Measurements from ENCODE around the gene AHCY.
"Not testable (repeated sequence)": the region's sequence is repeated elsewhere in the genome, so short reads cannot be mapped to it uniquely, and the experiment has no call there.

Gene AHCY

GRCh38 chr20:34301587-34302311 is 1.4 kb downstream of the AHCY start:
- TF ChIP-seq POLR2AphosphoS5 (IDR thresholded peaks at IDR 0.05; ENCODE audit: low read depth, low read length), result no peak
- TF ChIP-seq TAF1 (IDR thresholded peaks at IDR 0.05; ENCODE audit: borderline replicate concordance, low read depth, low read length), result no peak
- TF ChIP-seq POLR2A (IDR thresholded peaks at IDR 0.05; ENCODE audit: low read depth, low read length), result 0 out of 2 replicates have a peak, but pooled peaks have one; percentile 11
- FAIRE-seq (no peak), DNase-seq (ENCODE audit: insufficient read length) (no peak)

GRCh38 chr20:34300809-34301586 is 2.2 kb downstream of the AHCY start:
- no peak for FAIRE-seq
- no peak for DNase-seq (ENCODE audit: insufficient read length)
- TF ChIP-seq POLR2AphosphoS5 (IDR thresholded peaks at IDR 0.05; ENCODE audit: low read depth, low read length) (peak; percentile 26; the same call in 1 of the 2 replicates), TAF1 (IDR thresholded peaks at IDR 0.05; ENCODE audit: borderline replicate concordance, low read depth, low read length) (no peak)

GRCh38 chr20:34300256-34300806 is 2.8 kb downstream of the AHCY start:
- no peak for TF ChIP-seq TAF1 (IDR thresholded peaks at IDR 0.05; ENCODE audit: borderline replicate concordance, low read depth, low read length)
- no peak for TF ChIP-seq POLR2AphosphoS5 (IDR thresholded peaks at IDR 0.05; ENCODE audit: low read depth, low read length)
- TF ChIP-seq POLR2A (IDR thresholded peaks at IDR 0.05; ENCODE audit: low read depth, low read length), result no peak
- FAIRE-seq (no peak), DNase-seq (ENCODE audit: insufficient read length) (no peak)

- FAIRE-seq (no peak), DNase-seq (ENCODE audit: insufficient read length) (no peak)
- no peak for TF ChIP-seq TAF1 (IDR thresholded peaks at IDR 0.05; ENCODE audit: borderline replicate concordance, low read depth, low read length)
Measured at GRCh38 chr20:34299556-34300255, 3.4 kb downstream of the AHCY start.

- DNase-seq (ENCODE audit: insufficient read length); FAIRE-seq: not testable (repeated sequence)
Measured at GRCh38 chr20:34298294-34298784, 4.8 kb downstream of the AHCY start.

GRCh38 chr20:34296468-34296867 is 6.7 kb downstream of the AHCY start:
- DNase-seq (ENCODE audit: insufficient read length), result no peak
- no peak for FAIRE-seq
- no peak for TF ChIP-seq POLR2AphosphoS5 (IDR thresholded peaks at IDR 0.05; ENCODE audit: low read depth, low read length)
- no peak for TF ChIP-seq TAF1 (IDR thresholded peaks at IDR 0.05; ENCODE audit: borderline replicate concordance, low read depth, low read length)
- TF ChIP-seq POLR2A (IDR thresholded peaks at IDR 0.05; ENCODE audit: low read depth, low read length), result no peak

- DNase-seq (ENCODE audit: insufficient read length), result no peak
- no peak for TF ChIP-seq POLR2A (IDR thresholded peaks at IDR 0.05; ENCODE audit: low read depth, low read length)
- TF ChIP-seq POLR2AphosphoS5 (IDR thresholded peaks at IDR 0.05; ENCODE audit: low read depth, low read length), result no peak
- no peak for TF ChIP-seq TAF1 (IDR thresholded peaks at IDR 0.05; ENCODE audit: borderline replicate concordance, low read depth, low read length)
- no peak for FAIRE-seq
Measured at GRCh38 chr20:34295284-34295683, 7.9 kb downstream of the AHCY start.

- DNase-seq (ENCODE audit: insufficient read length), result no peak
- TF ChIP-seq POLR2A (IDR thresholded peaks at IDR 0.05; ENCODE audit: low read depth, low read length) (no peak), POLR2AphosphoS5 (IDR thresholded peaks at IDR 0.05; ENCODE audit: low read depth, low read length) (no peak), TAF1 (IDR thresholded peaks at IDR 0.05; ENCODE audit: borderline replicate concordance, low read depth, low read length) (no peak)
- no peak for FAIRE-seq
Measured at GRCh38 chr20:34294563-34294962, 8.6 kb downstream of the AHCY start.

- DNase-seq (ENCODE audit: insufficient read length), result no peak
- no peak for TF ChIP-seq POLR2A (IDR thresholded peaks at IDR 0.05; ENCODE audit: low read depth, low read length)
- TF ChIP-seq TAF1 (IDR thresholded peaks at IDR 0.05; ENCODE audit: borderline replicate concordance, low read depth, low read length), result no peak
- TF ChIP-seq POLR2AphosphoS5 (IDR thresholded peaks at IDR 0.05; ENCODE audit: low read depth, low read length), result no peak
- FAIRE-seq, result no peak
Measured at GRCh38 chr20:34293589-34293988, 9.6 kb downstream of the AHCY start.

GRCh38 chr20:34293119-34293518 is 10.0 kb downstream of the AHCY start:
- no peak for FAIRE-seq
- TF ChIP-seq POLR2A (IDR thresholded peaks at IDR 0.05; ENCODE audit: low read depth, low read length), result no peak
- TF ChIP-seq POLR2AphosphoS5 (IDR thresholded peaks at IDR 0.05; ENCODE audit: low read depth, low read length), result no peak
- no peak for TF ChIP-seq TAF1 (IDR thresholded peaks at IDR 0.05; ENCODE audit: borderline replicate concordance, low read depth, low read length)

GRCh38 chr20:34292496-34292895 is 10.7 kb downstream of the AHCY start:
- TF ChIP-seq POLR2AphosphoS5 (IDR thresholded peaks at IDR 0.05; ENCODE audit: low read depth, low read length) (no peak), TAF1 (IDR thresholded peaks at IDR 0.05; ENCODE audit: borderline replicate concordance, low read depth, low read length) (no peak), POLR2A (IDR thresholded peaks at IDR 0.05; ENCODE audit: low read depth, low read length) (no peak)
- FAIRE-seq (no peak), DNase-seq (ENCODE audit: insufficient read length) (no peak)

More at GRCh38 chr20:34293119-34293518, 10.0 kb downstream of the AHCY start:
- no peak for DNase-seq (ENCODE audit: insufficient read length)

All from GM12892 (cell line).